GM21447 (cell line): ENCODE measurements around the gene OTOA.
"Not testable (repeated sequence)": the region's sequence is repeated elsewhere in the genome, so short reads cannot be mapped to it uniquely, and the experiment has no call there.

Source experiments
- ATAC-seq: cut with Tn5 transposase; IDR thresholded peaks from one replicate; pipeline ENCODE4 v1.9.1; 2021; ENCODE audit not compliant: unreplicated experiment

OTOA gene

GRCh38 chr16:21639493-21639892 is 24.3 kb upstream of the OTOA start:
- no peak for ATAC-seq

- ATAC-seq: no peak
Observed at GRCh38 chr16:21641916-21642315, 21.9 kb upstream of the OTOA start.

- no peak for ATAC-seq
Observed at GRCh38 chr16:21642861-21643260, 20.9 kb upstream of the OTOA start.

- ATAC-seq: no peak
Observed at GRCh38 chr16:21643785-21644184, 20.0 kb upstream of the OTOA start.

GRCh38 chr16:21644674-21645073 is 19.1 kb upstream of the OTOA start:
- ATAC-seq: no peak

GRCh38 chr16:21645261-21645721 is 18.5 kb upstream of the OTOA start:
- ATAC-seq: no peak

GRCh38 chr16:21646091-21646490 is 17.7 kb upstream of the OTOA start:
- no peak for ATAC-seq

- ATAC-seq: peak; percentile 87
Observed at GRCh38 chr16:21646721-21647561, 16.8 kb upstream of the OTOA start.

GRCh38 chr16:21647562-21648164 is 16.1 kb upstream of the OTOA start:
- no peak for ATAC-seq

GRCh38 chr16:21649826-21650406 is 13.9 kb upstream of the OTOA start:
- ATAC-seq: not testable (repeated sequence)

- no peak for ATAC-seq
Observed at GRCh38 chr16:21650521-21650920, 13.2 kb upstream of the OTOA start.

GRCh38 chr16:21651515-21651914 is 12.3 kb upstream of the OTOA start:
- ATAC-seq: no peak

GRCh38 chr16:21652453-21652852 is 11.3 kb upstream of the OTOA start, which contains the start of gene IGSF6:
Gene IGSF6 (minus strand): TSS chr16:21652608. CDS start chr16:21652598, 10 bp downstream.
- ATAC-seq: no peak

GRCh38 chr16:21653571-21653970 is 10.2 kb upstream of the OTOA start:
- ATAC-seq: no peak

- no peak for ATAC-seq
Observed at GRCh38 chr16:21654466-21654865, 9.3 kb upstream of the OTOA start.

GRCh38 chr16:21654881-21655280 is 8.9 kb upstream of the OTOA start:
- ATAC-seq: no peak

- peak; percentile 70 for ATAC-seq
Observed at GRCh38 chr16:21656795-21657768, 6.7 kb upstream of the OTOA start.

- ATAC-seq: no peak
Observed at GRCh38 chr16:21659124-21659523, 4.6 kb upstream of the OTOA start.

GRCh38 chr16:21664801-21665492 is 1.2 kb downstream of the OTOA start:
- ATAC-seq: no peak

- no peak for ATAC-seq
Observed at GRCh38 chr16:21666772-21667171, 3.0 kb downstream of the OTOA start.
